ENCODE measurements around the gene SNX17.

GRCh38 chr2:27370026-27370815, at the start of gene SNX17, which contains the start of gene EIF2B4:
- TF ChIP-seq, protein P1, sequence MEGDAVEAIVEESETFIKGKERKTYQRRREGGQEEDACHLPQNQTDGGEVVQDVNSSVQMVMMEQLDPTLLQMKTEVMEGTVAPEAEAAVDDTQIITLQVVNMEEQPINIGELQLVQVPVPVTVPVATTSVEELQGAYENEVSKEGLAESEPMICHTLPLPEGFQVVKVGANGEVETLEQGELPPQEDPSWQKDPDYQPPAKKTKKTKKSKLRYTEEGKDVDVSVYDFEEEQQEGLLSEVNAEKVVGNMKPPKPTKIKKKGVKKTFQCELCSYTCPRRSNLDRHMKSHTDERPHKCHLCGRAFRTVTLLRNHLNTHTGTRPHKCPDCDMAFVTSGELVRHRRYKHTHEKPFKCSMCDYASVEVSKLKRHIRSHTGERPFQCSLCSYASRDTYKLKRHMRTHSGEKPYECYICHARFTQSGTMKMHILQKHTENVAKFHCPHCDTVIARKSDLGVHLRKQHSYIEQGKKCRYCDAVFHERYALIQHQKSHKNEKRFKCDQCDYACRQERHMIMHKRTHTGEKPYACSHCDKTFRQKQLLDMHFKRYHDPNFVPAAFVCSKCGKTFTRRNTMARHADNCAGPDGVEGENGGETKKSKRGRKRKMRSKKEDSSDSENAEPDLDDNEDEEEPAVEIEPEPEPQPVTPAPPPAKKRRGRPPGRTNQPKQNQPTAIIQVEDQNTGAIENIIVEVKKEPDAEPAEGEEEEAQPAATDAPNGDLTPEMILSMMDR (conservative IDR thresholded peaks at IDR 0.05 in 1 of 2, IDR thresholded peaks at IDR 0.05 in 1 of 2; ENCODE audit: extremely low read depth in 1 of 2, insufficient read depth in 1 of 2, low read depth in 1 of 2, low read length in 2 of 2), result peak; percentile 55 to 97
- TF ChIP-seq EZH2 (IDR thresholded peaks at IDR 0.05; ENCODE audit: borderline replicate concordance, low read length), result no peak

Data from mammary epithelial cell (primary cell).